Brain microvascular endothelial cell (primary cell): ENCODE measurements around the gene TBC1D22B.
"Not testable (repeated sequence)": the region's sequence is repeated elsewhere in the genome, so short reads cannot be mapped to it uniquely, and the experiment has no call there.

ENCODE experiments used
- DNase-seq: peaks from one replicate; pipeline ENCODE4 v3.0.0-alpha.2; 2020
- H3K27ac ChIP-seq: fragments of 250-450 bp; sonication (Bioruptor Pico); 2 replicates; pipeline ENCODE4 v1.5.1; 2020; ENCODE audit warnings: mild to moderate bottlenecking, moderate library complexity
- H3K27me3 ChIP-seq: fragments of 250-450 bp; sonication (Bioruptor Pico); replicated peaks from 2 replicates; pipeline ENCODE4 v1.5.1; 2020; ENCODE audit warnings: mild to moderate bottlenecking
- H3K36me3 ChIP-seq: fragments of 250-450 bp; sonication (Bioruptor Pico); replicated peaks from 2 replicates; pipeline ENCODE4 v1.5.1; 2020; ENCODE audit warnings: mild to moderate bottlenecking
- H3K4me3 ChIP-seq: 2 replicates; pipeline ENCODE4 v1.5.1; 2011; ENCODE audit warnings: low read depth, mild to moderate bottlenecking, control low read depth, low read length, moderate library complexity
- CTCF ChIP-seq: IDR thresholded peaks from 2 replicates; pipeline ENCODE4 v1.5.1; 2011; ENCODE audit warnings: low read depth, mild to moderate bottlenecking, moderate library complexity, low read length, control low read depth, inconsistent platforms; ENCODE audit errors: missing control alignments
- in situ Hi-C: cut with HindIII; loops from 2 replicates; pipeline ENCODE4 v1.10.0; 2017; ENCODE audit warnings: low sequenced_read_pairs, low pct_ligation_motif_present

TBC1D22B gene

GRCh38 chr6:37293426-37293825 is 35.9 kb downstream of the TBC1D22B start:
- DNase-seq, result no peak
- Histone ChIP-seq H3K4me3 (no peak overlapping the region), H3K27ac (no peak overlapping the region), H3K27me3 (no peaks in the 10 kb centered on the region), H3K36me3 (peaks cover 48% of the 10 kb centered on the region)
- in situ Hi-C loops, result no loop called here
- TF ChIP-seq CTCF, result no peak

GRCh38 chr6:37297637-37298036 is 40.1 kb downstream of the TBC1D22B start:
- DNase-seq, in situ Hi-C loops, H3K27ac ChIP-seq, H3K4me3 ChIP-seq, H3K27me3 ChIP-seq: not testable (repeated sequence)
- peaks cover 24% of the 10 kb centered on the region for H3K36me3 ChIP-seq

- H3K27ac ChIP-seq, result no peak overlapping the region
- in situ Hi-C loops, result no loop called here
- no peak for DNase-seq
- no peak overlapping the region for H3K4me3 ChIP-seq
- H3K36me3 ChIP-seq, result peaks cover 26% of the 10 kb centered on the region
- no peaks in the 10 kb centered on the region for H3K27me3 ChIP-seq
- TF ChIP-seq CTCF, result no peak
These were observed 41.4 kb downstream of the TBC1D22B start for GRCh38 chr6:37298958-37299357.

GRCh38 chr6:37299990-37300389 is 42.4 kb downstream of the TBC1D22B start:
- in situ Hi-C loops, result no loop called here
- DNase-seq, result no peak
- TF ChIP-seq CTCF, result no peak
- Histone ChIP-seq H3K27me3 (no peaks in the 10 kb centered on the region), H3K4me3 (no peak overlapping the region), H3K27ac (no peak overlapping the region), H3K36me3 (peaks cover 18% of the 10 kb centered on the region)

- DNase-seq, result no peak
- no peak for TF ChIP-seq CTCF
- Histone ChIP-seq H3K27me3 (no peaks in the 10 kb centered on the region), H3K4me3 (no peak overlapping the region), H3K36me3 (peaks cover 10% of the 10 kb centered on the region), H3K27ac (no peak overlapping the region)
- in situ Hi-C loops, result no loop called here
These were observed 44.6 kb downstream of the TBC1D22B start for GRCh38 chr6:37302086-37302686.

GRCh38 chr6:37303091-37303660 is 45.6 kb downstream of the TBC1D22B start:
- Histone ChIP-seq H3K36me3 (peaks cover 10% of the 10 kb centered on the region), H3K27ac (no peak overlapping the region), H3K4me3 (no peak overlapping the region), H3K27me3 (no peaks in the 10 kb centered on the region)
- TF ChIP-seq CTCF, result no peak
- no peak for DNase-seq
- in situ Hi-C loops, result no loop called here
